Subcutaneous abdominal adipose tissue (tissue), 5 donors: ENCODE results near the gene IL23R.
A peak's percentile ranks its signal among the peaks of the same experiment; 100 is the strongest.

Experiments used
- H3K27ac ChIP-seq: one replicate; pipeline ENCODE4 v1.7.0; 2013; ENCODE audit warnings: low read depth, mild to moderate bottlenecking, inconsistent platforms, low read length, moderate library complexity
- H3K27me3 ChIP-seq, 5 donors: one replicate each; pipeline ENCODE4 v1.7.0; 2013; ENCODE audit warnings: low read length in 5 of 5, inconsistent platforms in 1 of 5; ENCODE audit not compliant: control insufficient read depth in 5 of 5, insufficient read depth in 4 of 5
- H3K36me3 ChIP-seq, 5 donors: one replicate each; pipeline ENCODE4 v1.7.0; 2013; ENCODE audit warnings: low read length in 5 of 5; ENCODE audit not compliant: control insufficient read depth in 5 of 5, insufficient read depth in 5 of 5
- H3K4me1 ChIP-seq, 5 donors: one replicate each; pipeline ENCODE4 v1.7.0; 2013; ENCODE audit warnings: low read length in 5 of 5, mild to moderate bottlenecking in 3 of 5, moderate library complexity in 1 of 5; ENCODE audit not compliant: control insufficient read depth in 5 of 5, insufficient read depth in 5 of 5
- H3K4me3 ChIP-seq, 5 donors: one replicate each; pipeline ENCODE4 v1.7.0; 2013; ENCODE audit warnings: low read length in 5 of 5, low read depth in 1 of 5
- H3K9ac ChIP-seq, 5 donors: one replicate each; pipeline ENCODE4 v1.7.0; 2013; ENCODE audit warnings: low read length in 5 of 5, mild to moderate bottlenecking in 4 of 5, moderate library complexity in 3 of 5
- H3K9me3 ChIP-seq, 5 donors: one replicate each; pipeline ENCODE4 v1.7.0; 2013; ENCODE audit warnings: low read length in 5 of 5; ENCODE audit not compliant: control insufficient read depth in 5 of 5
- donor health status: healthy.
- donor health status: healthy.
- donor health status: healthy.
- donor health status: healthy.
- donor health status: healthy.

Gene IL23R

DNA sequence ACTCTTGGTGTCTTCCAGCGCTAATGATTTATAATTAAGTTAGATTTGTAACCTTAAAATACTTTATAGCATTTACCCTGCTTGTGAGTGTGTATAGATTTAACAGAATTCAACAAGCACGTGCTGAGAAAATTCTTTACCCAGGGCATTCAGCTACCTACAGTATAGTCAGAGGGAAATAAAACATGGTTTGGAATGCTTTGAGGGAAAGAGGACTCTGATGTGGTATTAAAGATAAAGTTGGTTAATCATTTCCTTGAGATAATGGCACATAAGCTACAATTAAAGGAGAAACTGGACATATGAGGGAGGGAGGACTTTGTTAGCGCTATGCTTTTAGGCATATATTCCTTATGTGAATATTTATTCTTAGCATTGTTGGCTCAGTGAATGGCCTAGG is 115.0 kb downstream of the IL23R start:
- Histone ChIP-seq H3K27me3 (no peaks in the 10 kb centered on the region), H3K9me3 (no peaks in the 10 kb centered on the region), H3K4me1 (no peaks in the 10 kb centered on the region), H3K36me3 (no peaks in the 10 kb centered on the region), H3K27ac (no peak overlapping the region), H3K9ac (no peak overlapping the region), H3K4me3 (no peak overlapping the region)

DNA sequence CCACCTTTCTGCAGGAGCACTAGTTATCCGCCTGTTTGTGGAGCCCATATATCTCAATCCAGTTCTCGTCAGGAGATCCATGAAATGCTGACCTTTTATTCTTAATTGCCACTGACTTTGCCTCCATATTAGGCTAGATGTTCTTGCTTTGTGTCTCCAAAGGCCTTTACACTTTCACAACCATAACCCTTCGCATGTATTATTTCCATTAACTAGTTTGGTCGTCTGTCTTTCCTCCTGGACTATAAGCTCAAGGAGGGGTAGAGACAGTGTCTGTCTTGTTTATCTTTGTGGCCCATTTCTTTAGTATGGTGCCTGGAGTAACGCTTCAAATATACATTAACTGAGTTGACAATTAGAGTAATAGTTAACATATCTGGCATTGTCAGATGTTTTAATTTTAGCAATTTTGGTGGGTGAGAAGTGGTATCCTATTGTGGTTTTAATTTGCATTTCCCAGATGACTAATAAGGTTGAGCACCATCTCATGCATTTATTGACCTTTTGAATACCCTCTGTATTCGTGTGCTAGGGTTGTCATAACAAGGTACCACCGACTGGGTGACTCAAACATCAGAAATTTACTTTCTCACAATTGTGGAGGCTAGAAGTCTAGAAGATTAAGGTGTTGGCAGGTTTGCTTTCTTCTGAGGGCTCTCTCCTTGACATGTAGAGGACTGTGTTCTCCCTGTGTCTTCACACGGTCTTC is 119.7 kb downstream of the IL23R start:
- Histone ChIP-seq H3K4me1 (no peaks in the 10 kb centered on the region), H3K9ac (no peak overlapping the region), H3K27ac (no peak overlapping the region), H3K4me3 (no peak overlapping the region), H3K9me3 (no peaks in the 10 kb centered on the region), H3K36me3 (no peaks in the 10 kb centered on the region), H3K27me3 (no peaks in the 10 kb centered on the region)

DNA sequence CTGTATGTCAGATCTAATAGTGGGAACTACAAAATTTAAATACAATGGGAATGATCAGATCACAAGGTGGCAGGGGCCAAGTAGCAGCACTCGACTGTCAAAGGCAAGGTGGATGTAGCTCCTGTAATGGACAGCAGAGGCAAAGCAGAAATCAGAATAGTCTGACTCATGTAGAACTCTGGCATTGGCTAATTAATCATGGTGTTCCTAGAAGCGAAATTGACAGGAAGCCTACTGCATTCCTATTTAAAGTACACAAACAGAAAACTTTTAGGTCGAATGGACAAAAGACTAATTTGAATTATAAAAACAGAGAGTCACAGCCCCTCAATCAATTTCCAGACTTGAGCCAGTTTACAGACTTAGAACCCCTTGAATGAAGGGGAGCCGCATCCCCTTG is 124.0 kb downstream of the IL23R start:
- Histone ChIP-seq H3K27me3 (no peaks in the 10 kb centered on the region), H3K4me3 (no peak overlapping the region), H3K4me1 (no peaks in the 10 kb centered on the region), H3K27ac (no peak overlapping the region), H3K9me3 (peaks cover 0 to 5% (median 0%) of the 10 kb centered on the region in 5 donors), H3K9ac (no peak overlapping the region), H3K36me3 (no peaks in the 10 kb centered on the region)

DNA sequence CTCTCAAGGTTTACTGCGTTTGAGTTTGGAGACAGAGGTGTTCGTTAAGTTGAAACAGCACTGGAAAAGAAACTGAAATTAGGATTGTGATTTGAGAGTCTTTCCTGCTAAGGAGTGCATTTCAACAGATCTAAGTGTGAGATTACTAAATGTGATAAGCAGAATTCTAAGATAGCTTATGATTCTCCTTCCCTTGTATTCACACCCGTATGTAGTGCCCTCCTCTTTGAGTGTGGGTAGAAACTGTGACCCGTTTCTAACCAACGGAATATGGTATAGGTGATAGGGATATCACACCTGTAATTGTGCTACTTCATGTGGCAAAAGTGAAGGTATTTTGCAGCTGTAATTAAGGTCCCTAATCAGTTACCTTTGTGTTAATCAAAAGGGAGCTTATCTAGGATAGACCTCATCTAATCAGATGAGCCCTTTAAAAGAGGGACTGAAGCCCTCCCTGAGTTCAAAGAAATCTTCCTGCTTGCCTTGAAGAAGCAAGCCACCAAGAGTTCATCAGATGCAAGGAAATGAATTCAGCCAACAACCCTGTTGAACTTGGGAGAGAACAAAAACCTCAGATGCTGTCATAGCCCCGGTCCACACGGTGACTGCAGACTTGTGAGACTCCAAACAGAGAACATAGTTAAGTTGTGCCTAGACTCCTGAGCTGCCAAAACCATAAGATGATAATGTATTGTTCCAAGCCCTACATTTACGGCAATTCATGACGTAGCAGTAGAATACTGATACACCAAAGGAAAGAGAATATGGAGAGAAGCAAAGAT is 128.8 kb downstream of the IL23R start:
- Histone ChIP-seq H3K4me1 (no peaks in the 10 kb centered on the region), H3K4me3 (no peak overlapping the region), H3K9ac (no peak overlapping the region), H3K36me3 (no peaks in the 10 kb centered on the region), H3K27ac (no peak overlapping the region), H3K9me3 (peaks cover 0 to 5% (median 0%) of the 10 kb centered on the region in 5 donors), H3K27me3 (no peaks in the 10 kb centered on the region)

DNA sequence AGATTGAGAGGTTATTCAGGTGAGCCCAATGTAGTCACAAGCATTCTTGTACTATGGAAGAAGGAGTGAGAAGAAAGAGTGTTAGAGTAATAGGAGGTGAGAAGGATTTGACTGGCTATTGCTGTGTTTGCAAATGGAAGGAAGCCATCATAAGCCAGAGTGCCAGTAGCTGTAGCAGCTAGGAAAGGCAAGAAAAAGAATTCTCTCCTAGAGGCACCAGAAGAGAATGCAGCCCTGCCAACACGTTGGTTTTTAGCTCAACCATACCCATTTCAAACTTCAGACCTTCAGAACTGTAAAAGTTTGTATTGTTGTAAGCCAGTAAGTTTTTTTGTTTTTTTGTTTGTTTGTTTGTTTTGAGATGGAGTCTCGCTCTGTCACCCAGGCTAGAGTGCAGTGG is 132.5 kb downstream of the IL23R start:
- H3K4me1 ChIP-seq, result no peaks in the 10 kb centered on the region
- H3K9ac ChIP-seq, result no peak overlapping the region
- H3K27ac ChIP-seq, result no peak overlapping the region
- no peak overlapping the region for H3K4me3 ChIP-seq
- H3K27me3 ChIP-seq, result no peaks in the 10 kb centered on the region
- H3K36me3 ChIP-seq, result no peaks in the 10 kb centered on the region
- H3K9me3 ChIP-seq, result peaks cover 0 to 5% (median 0%) of the 10 kb centered on the region in 5 donors

DNA sequence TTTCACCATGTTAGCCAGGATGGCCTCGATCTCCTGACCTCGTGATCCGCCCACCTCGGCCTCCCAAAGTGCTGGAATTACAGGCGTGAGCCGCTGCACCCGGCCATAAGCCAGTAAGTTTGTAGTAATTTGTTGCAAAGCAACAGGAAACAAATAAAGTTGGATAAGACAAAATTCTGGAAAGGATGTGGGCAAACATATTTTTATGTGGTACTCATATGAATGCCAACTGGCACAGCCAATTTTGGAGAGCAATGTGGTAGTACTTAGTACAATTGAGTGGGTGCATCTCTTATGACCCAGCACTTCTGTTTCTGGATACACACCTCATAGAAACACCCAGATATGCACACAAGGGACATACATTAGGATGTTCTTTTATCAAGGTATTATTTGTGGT is 133.0 kb downstream of the IL23R start:
- Histone ChIP-seq H3K9ac (no peak overlapping the region), H3K27me3 (no peaks in the 10 kb centered on the region), H3K4me3 (no peak overlapping the region), H3K36me3 (no peaks in the 10 kb centered on the region), H3K4me1 (no peaks in the 10 kb centered on the region), H3K9me3 (peaks cover 0 to 5% (median 0%) of the 10 kb centered on the region in 5 donors), H3K27ac (no peak overlapping the region)

DNA sequence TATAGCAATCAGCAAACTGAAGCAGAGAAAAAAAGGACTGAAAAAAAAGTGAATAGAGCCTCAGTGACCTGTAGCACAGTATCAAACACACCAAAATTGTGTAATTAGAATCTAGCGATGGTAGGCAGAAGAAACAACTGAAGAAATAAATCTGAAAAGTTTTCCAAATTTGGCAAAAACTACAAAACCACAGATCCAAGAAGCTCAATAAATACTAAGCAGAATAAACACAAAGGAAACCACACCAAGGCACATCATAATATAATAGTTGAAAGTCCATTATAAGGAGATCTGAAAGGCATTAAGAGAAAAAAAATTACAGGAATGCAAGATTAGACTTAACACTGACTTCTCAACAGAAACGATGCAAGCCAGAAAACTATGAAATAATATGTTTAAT is 134.3 kb downstream of the IL23R start:
- Histone ChIP-seq H3K9me3 (no peaks in the 10 kb centered on the region), H3K9ac (no peak overlapping the region), H3K27me3 (no peaks in the 10 kb centered on the region), H3K4me3 (no peak overlapping the region), H3K4me1 (no peaks in the 10 kb centered on the region), H3K36me3 (no peaks in the 10 kb centered on the region), H3K27ac (no peak overlapping the region)

DNA sequence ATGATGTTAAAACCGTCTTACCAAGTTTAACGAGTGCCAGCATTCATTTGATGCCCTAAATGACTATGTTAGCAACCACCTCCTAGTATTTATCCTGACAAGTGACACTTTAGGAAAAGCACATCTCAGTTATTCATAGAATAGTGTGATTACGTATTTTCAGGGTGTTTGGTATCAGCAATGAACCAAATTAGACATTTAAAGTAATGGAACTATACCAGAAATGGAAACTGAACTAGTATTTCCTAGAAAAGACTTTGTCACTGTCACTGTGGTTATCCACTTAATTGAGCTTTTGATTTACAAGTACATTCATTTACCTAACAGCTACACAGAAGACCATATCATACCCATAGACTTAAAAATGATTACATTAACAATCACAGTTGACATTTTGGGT is 137.8 kb downstream of the IL23R start:
- Histone ChIP-seq H3K27ac (no peak overlapping the region), H3K4me1 (peaks cover 0 to 12% (median 7%) of the 10 kb centered on the region in 5 donors), H3K27me3 (peaks cover 0 to 16% (median 9%) of the 10 kb centered on the region in 5 donors), H3K36me3 (no peaks in the 10 kb centered on the region), H3K9me3 (no peaks in the 10 kb centered on the region), H3K4me3 (no peak overlapping the region), H3K9ac (no peak overlapping the region)

DNA sequence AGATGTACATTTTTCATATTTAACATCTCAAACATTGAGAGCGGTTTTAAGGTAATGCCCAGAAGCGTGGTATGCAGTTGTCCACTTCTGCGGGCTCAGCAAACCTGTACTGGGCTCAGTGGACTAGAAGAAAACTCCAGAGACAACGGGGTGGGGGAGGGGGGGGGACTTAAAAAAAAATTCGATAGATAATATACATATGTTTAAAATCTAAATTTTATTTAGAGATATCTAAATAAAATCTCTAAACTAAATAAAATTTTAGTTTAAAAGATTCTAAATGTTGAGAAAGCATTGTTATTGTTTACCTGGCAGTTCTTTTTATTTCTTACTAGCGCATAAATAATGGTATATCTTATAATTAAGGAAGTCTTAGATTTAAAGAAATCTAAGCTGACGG is 140.3 kb downstream of the IL23R start:
- Histone ChIP-seq H3K36me3 (no peaks in the 10 kb centered on the region), H3K9ac (no peak overlapping the region), H3K4me3 (no peak overlapping the region), H3K9me3 (no peaks in the 10 kb centered on the region), H3K4me1 (peaks cover 0 to 12% (median 7%) of the 10 kb centered on the region in 5 donors), H3K27me3 (peaks cover 0 to 16% (median 9%) of the 10 kb centered on the region in 5 donors), H3K27ac (no peak overlapping the region)

DNA sequence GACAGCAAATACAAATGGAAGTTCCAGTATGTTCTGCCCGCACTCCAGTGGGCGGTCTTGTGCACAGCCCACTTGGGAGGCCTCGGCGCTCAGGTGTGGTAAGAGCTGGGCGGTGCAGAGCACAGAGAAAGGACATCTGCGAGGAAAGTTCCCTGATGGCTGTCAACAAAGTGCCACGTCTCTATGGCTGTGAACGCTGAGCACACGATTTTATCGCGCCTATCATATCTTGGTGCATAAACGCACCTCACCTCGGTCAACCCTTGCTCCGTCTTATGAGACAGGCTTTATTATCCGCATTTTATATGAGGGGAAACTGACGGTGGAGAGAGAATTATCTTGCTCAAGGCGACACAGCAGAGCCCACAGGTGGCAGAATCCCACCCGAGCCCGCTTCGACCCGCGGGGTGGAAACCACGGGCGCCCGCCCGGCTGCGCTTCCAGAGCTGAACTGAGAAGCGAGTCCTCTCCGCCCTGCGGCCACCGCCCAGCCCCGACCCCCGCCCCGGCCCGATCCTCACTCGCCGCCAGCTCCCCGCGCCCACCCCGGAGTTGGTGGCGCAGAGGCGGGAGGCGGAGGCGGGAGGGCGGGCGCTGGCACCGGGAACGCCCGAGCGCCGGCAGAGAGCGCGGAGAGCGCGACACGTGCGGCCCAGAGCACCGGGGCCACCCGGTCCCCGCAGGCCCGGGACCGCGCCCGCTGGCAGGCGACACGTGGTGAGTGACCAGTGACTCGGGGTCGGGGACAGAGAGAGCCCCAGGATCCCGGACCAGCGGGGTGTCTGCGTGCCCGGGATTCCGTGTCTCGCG is 141.2 kb downstream of the IL23R start, which contains the start of gene IL12RB2:
Gene IL12RB2 (plus strand): TSS at position 623 of the 810 bp plus-strand sequence. CDS start 12,496 bp downstream, outside the sequence.
- H3K9ac ChIP-seq, result peak within 1 kb of the TSS in 2 of 5 donors; percentile 39 to 61
- H3K4me1 ChIP-seq, result peaks cover 0 to 12% (median 7%) of the 10 kb centered on the region in 5 donors
- no peaks in the 10 kb centered on the region for H3K36me3 ChIP-seq
- H3K9me3 ChIP-seq, result no peaks in the 10 kb centered on the region
- peaks cover 0 to 16% (median 9%) of the 10 kb centered on the region in 5 donors for H3K27me3 ChIP-seq
- H3K4me3 ChIP-seq, result peak within 1 kb of the TSS; percentile 47 to 75 (median 66)
- H3K27ac ChIP-seq, result no peak within 1 kb of the TSS
